ENCODE data around the gene CAB39. TPM values are rescaled to one million over a fixed set of nuclear protein-coding genes. Genes with fewer than 3 reads are reported as not detected.

The CAB39 gene
- total and polyA plus RNA-seq, 2 donors (not counting 1 experiment from before 2014, with no cell fraction given): 51.1 to 72.3 TPM

GRCh38 chr2:230865766-230866755 is 153.4 kb downstream of the CAB39 start:
- peaks cover 3% of the 10 kb centered on the region for H3K4me1 ChIP-seq (ENCODE audit: control insufficient read depth, extremely low read depth, insufficient read depth, low read length)
- no peaks in the 10 kb centered on the region for H3K9me3 ChIP-seq (ENCODE audit: control insufficient read depth, insufficient read depth, low read depth, low read length)
- H3K27me3 ChIP-seq (ENCODE audit: control insufficient read depth, insufficient read depth, low read length): peaks cover 14% of the 10 kb centered on the region
- no peak overlapping the region for H3K27ac ChIP-seq (ENCODE audit: insufficient read depth, low read length)
- H4K20me1 ChIP-seq (ENCODE audit: control insufficient read depth, extremely low read depth, insufficient read depth, low read length): no peaks in the 10 kb centered on the region
- no peaks in the 10 kb centered on the region for H3K79me2 ChIP-seq (ENCODE audit: control insufficient read depth, insufficient read depth, low read length)
- TF ChIP-seq CTCF (conservative IDR thresholded peaks at IDR 0.05 in 1 of 2, IDR thresholded peaks at IDR 0.05 in 1 of 2; ENCODE audit: low read depth in 1 of 2, low read length in 2 of 2) (no peak), EZH2 (IDR thresholded peaks at IDR 0.05; ENCODE audit: low read length, missing control alignments) (no peak)
- peak in 1 of 2 donors; percentile 24 for DNase-seq (ENCODE audit: low read depth in 2 of 2)
- no peak overlapping the region for H3K9ac ChIP-seq (ENCODE audit: insufficient read depth, low read length)
- peak overlapping the region; percentile 88 for H3K4me2 ChIP-seq (ENCODE audit: extremely low read depth, insufficient read depth, low read length)
- H2AFZ ChIP-seq (ENCODE audit: low read length): no peak overlapping the region
- H3K36me3 ChIP-seq (ENCODE audit: control insufficient read depth, insufficient read depth, low read length): no peaks in the 10 kb centered on the region
- H3K4me3 ChIP-seq (replicated peaks in 1 of 4; ENCODE audit: control extremely low read depth in 1 of 4, insufficient read depth in 1 of 4, low read depth in 3 of 4, low read length in 4 of 4): peak overlapping the region; percentile 78 to 92 (median 82)

GRCh38 chr2:230866756-230867523 is 154.3 kb downstream of the CAB39 start:
- Histone ChIP-seq H2AFZ (ENCODE audit: low read length) (no peak overlapping the region), H3K27ac (ENCODE audit: insufficient read depth, low read length) (no peak overlapping the region), H3K4me1 (ENCODE audit: control insufficient read depth, extremely low read depth, insufficient read depth, low read length) (peaks cover 3% of the 10 kb centered on the region), H4K20me1 (ENCODE audit: control insufficient read depth, extremely low read depth, insufficient read depth, low read length) (no peaks in the 10 kb centered on the region), H3K79me2 (ENCODE audit: control insufficient read depth, insufficient read depth, low read length) (no peaks in the 10 kb centered on the region), H3K27me3 (ENCODE audit: control insufficient read depth, insufficient read depth, low read length) (peaks cover 6% of the 10 kb centered on the region), H3K4me2 (ENCODE audit: extremely low read depth, insufficient read depth, low read length) (no peak overlapping the region), H3K9ac (ENCODE audit: insufficient read depth, low read length) (no peak overlapping the region), H3K9me3 (ENCODE audit: control insufficient read depth, insufficient read depth, low read depth, low read length) (no peaks in the 10 kb centered on the region), H3K36me3 (ENCODE audit: control insufficient read depth, insufficient read depth, low read length) (no peaks in the 10 kb centered on the region), H3K4me3 (replicated peaks in 1 of 4; ENCODE audit: control extremely low read depth in 1 of 4, insufficient read depth in 1 of 4, low read depth in 3 of 4, low read length in 4 of 4) (no peak overlapping the region)
- DNase-seq (ENCODE audit: low read depth in 2 of 2): peak; percentile 26 to 27
- TF ChIP-seq CTCF (conservative IDR thresholded peaks at IDR 0.05 in 1 of 2, IDR thresholded peaks at IDR 0.05 in 1 of 2; ENCODE audit: low read depth in 1 of 2, low read length in 2 of 2) (no peak), EZH2 (IDR thresholded peaks at IDR 0.05; ENCODE audit: low read length, missing control alignments) (no peak)

Measured in fibroblast of lung (primary cell).